HepG2 (cell line): ENCODE data around the gene PKP4. TPM values are rescaled to one million over a fixed set of nuclear protein-coding genes. Genes with fewer than 3 reads are reported as not detected.

Experiments used
- FOXJ3 ChIP-seq: sonication (generic); formaldehyde crosslinking; IDR thresholded peaks from 2 replicates; pipeline ENCODE4 v1.4.0; 2020; ENCODE audit warnings: missing genetic modification reagents, mild to moderate bottlenecking, borderline replicate concordance
- HNRNPUL1 ChIP-seq: fragments of 200-400 bp; formaldehyde crosslinking; IDR thresholded peaks from 2 replicates; pipeline ENCODE4 v1.6.1; 2017; ENCODE audit warnings: low read depth, mild to moderate bottlenecking, low read length, moderate library complexity
- MAF1 ChIP-seq: sonication (generic); formaldehyde crosslinking; IDR thresholded peaks from 2 replicates; pipeline ENCODE4 v1.5.0; 2020; ENCODE audit warnings: missing genetic modification reagents, borderline replicate concordance
- MAFF ChIP-seq: IDR thresholded peaks from 2 replicates; pipeline ENCODE4 v1.6.1; 2011; ENCODE audit warnings: low read depth, low read length, improper control_type of control experiment
- NFIC ChIP-seq: IDR thresholded peaks from 2 replicates; pipeline ENCODE4 v1.6.1; 2012; ENCODE audit warnings: mild to moderate bottlenecking, low read length, inconsistent platforms
- NRL ChIP-seq: sonication (generic); formaldehyde crosslinking; IDR thresholded peaks from 2 replicates; pipeline ENCODE4 v1.5.0; 2020; ENCODE audit warnings: missing genetic modification reagents, mild to moderate bottlenecking, moderate library complexity, borderline replicate concordance
- PHF20 ChIP-seq: sonication (generic); formaldehyde crosslinking; IDR thresholded peaks from 2 replicates; pipeline ENCODE4 v1.5.0; 2020; ENCODE audit warnings: mild to moderate bottlenecking, missing genetic modification reagents
- PRDM10 ChIP-seq: sonication (generic); formaldehyde crosslinking; IDR thresholded peaks from 2 replicates; pipeline ENCODE4 v1.4.0; 2020; ENCODE audit warnings: low read depth, missing genetic modification reagents
- RNF219 ChIP-seq: sonication (generic); formaldehyde crosslinking; IDR thresholded peaks from 2 replicates; pipeline ENCODE4 v1.5.0; 2020; ENCODE audit warnings: mild to moderate bottlenecking, missing genetic modification reagents
- STAG1 ChIP-seq: sonication (generic); formaldehyde crosslinking; IDR thresholded peaks from 2 replicates; pipeline ENCODE4 v1.4.0; 2020; ENCODE audit warnings: missing genetic modification reagents
- TGIF2 ChIP-seq: IDR thresholded peaks from 2 replicates; pipeline ENCODE4 v1.6.1; 2016; ENCODE audit warnings: control low read depth, missing compliant biosample characterization
- THAP11 ChIP-seq: IDR thresholded peaks from 2 replicates; pipeline ENCODE4 v1.6.1; 2016; ENCODE audit warnings: missing biosample characterization, missing genetic modification reagents
- ZBTB20 ChIP-seq: sonication (generic); formaldehyde crosslinking; IDR thresholded peaks from 2 replicates; pipeline ENCODE4 v1.8.1; 2023; ENCODE audit warnings: missing genetic modification reagents, low read depth, mild to moderate bottlenecking, borderline replicate concordance
- ZKSCAN8 ChIP-seq: IDR thresholded peaks from 2 replicates; pipeline ENCODE4 v1.6.1; 2016; ENCODE audit warnings: borderline replicate concordance, missing genetic modification reagents, missing compliant biosample characterization
- ZMYM2 ChIP-seq: sonication (generic); formaldehyde crosslinking; IDR thresholded peaks from 2 replicates; pipeline ENCODE4 v1.8.0; 2022; ENCODE audit warnings: mild to moderate bottlenecking, missing genetic modification reagents
- ZNF18 ChIP-seq: sonication (generic); formaldehyde crosslinking; IDR thresholded peaks from 2 replicates; pipeline ENCODE4 v1.8.0; 2022; ENCODE audit warnings: mild to moderate bottlenecking, missing genetic modification reagents; ENCODE audit not compliant: insufficient replicate concordance
- ZNF234 ChIP-seq: sonication (generic); formaldehyde crosslinking; conservative IDR thresholded peaks from 2 replicates; pipeline ENCODE4 v1.5.1; 2020; ENCODE audit warnings: mild to moderate bottlenecking, missing genetic modification reagents
- ZNF460 ChIP-seq: sonication (generic); formaldehyde crosslinking; IDR thresholded peaks from 2 replicates; pipeline ENCODE4 v1.5.1; 2020; ENCODE audit warnings: missing genetic modification reagents, mild to moderate bottlenecking, borderline replicate concordance
- polyA plus RNA-seq, 8 experiments: library from polyadenylated mRNA; depleted of rRNA in 3 of 8; stranded (reverse) in 7 of 8; unstranded in 1 of 8; fragments of >200 nt; fragmentation: Illumina TruSeq in 4 of 8; extraction: Trizol in 4 of 8; gene quantifications; 2 replicates each; pipeline versions ENCODE4 v1.2.1 to v1.2.3, GENCODE V29; 2011 to 2016; ENCODE audit warnings: low read depth in 4 of 8, missing spikeins in 1 of 8, mixed read lengths in 1 of 8; ENCODE audit not compliant: insufficient read depth in 1 of 8
- total RNA-seq, 5 experiments: library from RNA; depleted of rRNA; stranded (reverse); fragments of >200 nt; fragmentation: Illumina TruSeq; extraction: Trizol; gene quantifications; 2 replicates each; pipeline ENCODE4 v1.2.3, GENCODE V29; 2016; ENCODE audit warnings: low read depth in 1 of 5

Gene PKP4
- total and polyA plus RNA-seq, 2 of the 13 experiments (the other 11 are each of a cell fraction or from before 2014, with no cell fraction given) = 80.9 to 90.5 TPM

- TF ChIP-seq PRDM10 (CRISPR knock-in tag) = no peak
- TF ChIP-seq STAG1 (CRISPR knock-in tag) = peak; percentile 54
- no peak for TF ChIP-seq HNRNPUL1
- TF ChIP-seq RNF219 (CRISPR knock-in tag) = no peak
- no peak for TF ChIP-seq PHF20 (CRISPR knock-in tag)
- no peak for TF ChIP-seq NRL (CRISPR knock-in tag)
- no peak for TF ChIP-seq MAF1
- TF ChIP-seq MAFF = 0 out of 2 replicates have a peak, but pooled peaks have one; percentile 5
- TF ChIP-seq NFIC = no peak
- TF ChIP-seq ZNF460 = no peak
- peak; percentile 31; the same call in 1 of the 2 replicates for TF ChIP-seq FOXJ3 (CRISPR knock-in tag)
- TF ChIP-seq ZNF18 (CRISPR knock-in tag) = no peak
- no peak for TF ChIP-seq ZNF234 (CRISPR knock-in tag)
- peak; percentile 96 for TF ChIP-seq ZKSCAN8 (CRISPR knock-in tag)
- TF ChIP-seq THAP11 (CRISPR knock-in tag) = 0 out of 2 replicates have a peak, but pooled peaks have one; percentile 25
- no peak for TF ChIP-seq ZMYM2
- no peak for TF ChIP-seq ZBTB20
- no peak for TF ChIP-seq TGIF2
Observed at GRCh38 chr2:158464426-158465281, 7.9 kb downstream of the PKP4 start (continued).
